ENCODE data around the gene STMN1. TPM values are rescaled to one million over a fixed set of nuclear protein-coding genes. Genes with fewer than 3 reads are reported as not detected.
"Not testable (repeated sequence)": the region's sequence is repeated elsewhere in the genome, so short reads cannot be mapped to it uniquely, and the experiment has no call there.

STMN1 gene
- total RNA-seq: 1,181 TPM

GRCh38 chr1:25905680-25906643 is at the start of gene STMN1:
Gene STMN1 (minus strand): TSS chr1:25906419. CDS start chr1:25904676, 1,743 bp downstream.
- FAIRE-seq (no peak), DNase-seq (ENCODE audit: low spot score in 2 of 2) (peak; percentile 87 to 89)

- no peak for FAIRE-seq
- no peak for DNase-seq (ENCODE audit: low spot score in 2 of 2)
Observed at GRCh38 chr1:25955553-25955952, 49.3 kb upstream of the STMN1 start.

- no peak for FAIRE-seq
- DNase-seq (ENCODE audit: low spot score in 2 of 2): no peak
Observed at GRCh38 chr1:25954282-25954938, 48.2 kb upstream of the STMN1 start.

GRCh38 chr1:25952841-25953401 is 46.7 kb upstream of the STMN1 start:
- DNase-seq (ENCODE audit: low spot score in 2 of 2) (no peak), FAIRE-seq (no peak)

DNA sequence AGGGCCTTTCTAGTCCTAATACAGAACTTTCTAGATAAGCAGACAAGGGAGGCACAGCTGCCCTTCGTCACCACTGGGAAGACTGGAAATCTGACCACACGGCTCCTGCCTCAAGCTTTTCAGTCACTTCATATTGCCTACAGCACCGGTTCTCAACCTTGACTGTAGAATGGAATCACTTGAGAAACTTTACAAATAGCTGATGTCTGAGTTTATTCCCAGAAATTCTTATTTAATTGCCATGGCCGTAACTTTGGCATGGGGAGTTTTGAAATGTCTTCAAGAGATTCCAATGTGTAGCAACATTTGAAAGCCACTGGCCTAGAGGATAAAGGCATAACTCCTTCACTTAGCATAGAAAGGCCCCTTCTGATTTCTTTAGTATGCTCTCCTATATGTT is 42.4 kb upstream of the STMN1 start:
- no peak for FAIRE-seq
- DNase-seq (ENCODE audit: low spot score in 2 of 2): no peak

GRCh38 chr1:25947027-25947426 is 40.8 kb upstream of the STMN1 start:
- FAIRE-seq (no peak), DNase-seq (ENCODE audit: low spot score in 2 of 2) (no peak)

DNA sequence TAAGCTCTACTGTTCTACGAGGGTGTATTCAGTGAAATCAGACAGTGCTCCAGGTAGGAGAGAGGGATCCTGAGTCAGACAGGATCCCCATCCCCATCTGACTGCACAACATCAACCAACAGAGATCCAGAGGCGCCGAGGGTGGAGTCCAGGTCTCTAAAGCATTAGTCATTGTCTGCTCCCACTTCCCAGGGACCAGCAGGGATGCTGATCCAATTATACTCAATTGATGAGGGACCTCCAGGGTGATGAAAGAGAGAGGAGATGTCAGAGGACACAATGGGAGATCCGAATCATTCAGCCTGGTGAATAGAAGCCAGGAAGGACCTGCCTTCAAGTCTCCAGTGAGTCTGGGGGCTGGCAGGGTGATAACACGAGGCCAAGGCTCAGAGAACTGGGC is 39.5 kb upstream of the STMN1 start:
- FAIRE-seq: no peak
- DNase-seq (ENCODE audit: low spot score in 2 of 2): no peak

- FAIRE-seq (no peak), DNase-seq (ENCODE audit: low spot score in 2 of 2) (no peak)
Observed at GRCh38 chr1:25944986-25945385, 38.8 kb upstream of the STMN1 start.

- not testable (repeated sequence) for FAIRE-seq; DNase-seq (ENCODE audit: low spot score in 2 of 2)
Observed at GRCh38 chr1:25943511-25943910, 37.3 kb upstream of the STMN1 start.

- no peak for FAIRE-seq
Observed at GRCh38 chr1:25936947-25937346, 30.7 kb upstream of the STMN1 start.

DNA sequence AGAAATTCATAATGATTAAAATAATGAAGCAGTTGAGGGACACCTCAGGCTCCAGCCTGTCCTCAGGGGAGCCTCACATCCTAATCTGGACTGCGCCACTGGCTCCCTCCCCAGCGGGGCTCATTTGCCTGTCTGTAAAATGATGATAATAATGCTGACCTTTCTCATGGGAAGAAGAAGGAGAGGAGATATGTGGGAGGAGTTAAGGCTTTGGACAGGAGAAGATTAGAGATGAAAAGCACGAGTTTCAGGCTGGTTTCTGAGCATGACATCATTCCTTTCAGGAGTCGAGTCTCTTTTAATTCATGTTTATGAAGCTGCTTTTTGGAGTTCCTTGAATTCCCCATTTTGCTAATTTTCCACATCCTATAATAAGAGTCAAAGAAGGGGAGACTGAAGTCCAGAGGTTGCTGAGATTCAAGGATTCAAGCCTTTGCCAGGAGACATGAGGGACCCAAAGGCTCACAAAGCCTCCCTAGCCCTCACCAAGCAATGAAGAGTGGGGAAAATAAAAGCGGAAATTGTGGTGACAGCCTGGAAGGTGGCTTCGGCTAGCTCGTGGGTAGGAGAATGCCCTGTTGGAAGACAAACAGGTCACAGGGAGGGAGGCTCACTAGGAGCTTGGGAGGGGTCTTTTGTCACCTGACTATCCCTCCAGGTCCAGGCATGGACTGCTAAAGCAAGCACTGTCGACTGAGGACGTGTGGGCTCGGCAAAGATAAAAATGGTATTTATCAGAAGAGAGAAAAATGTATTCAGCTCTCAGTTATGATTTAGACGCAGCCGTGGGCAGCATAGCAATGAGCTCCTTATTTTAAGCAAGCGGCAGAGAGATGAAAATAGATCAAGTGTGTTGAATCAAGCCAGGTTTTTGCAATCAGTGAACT is 27.5 kb upstream of the STMN1 start:
- DNase-seq (ENCODE audit: low spot score in 2 of 2): no peak

More at GRCh38 chr1:25936947-25937346, 30.7 kb upstream of the STMN1 start:
- DNase-seq (ENCODE audit: low spot score in 2 of 2): no peak

DNA sequence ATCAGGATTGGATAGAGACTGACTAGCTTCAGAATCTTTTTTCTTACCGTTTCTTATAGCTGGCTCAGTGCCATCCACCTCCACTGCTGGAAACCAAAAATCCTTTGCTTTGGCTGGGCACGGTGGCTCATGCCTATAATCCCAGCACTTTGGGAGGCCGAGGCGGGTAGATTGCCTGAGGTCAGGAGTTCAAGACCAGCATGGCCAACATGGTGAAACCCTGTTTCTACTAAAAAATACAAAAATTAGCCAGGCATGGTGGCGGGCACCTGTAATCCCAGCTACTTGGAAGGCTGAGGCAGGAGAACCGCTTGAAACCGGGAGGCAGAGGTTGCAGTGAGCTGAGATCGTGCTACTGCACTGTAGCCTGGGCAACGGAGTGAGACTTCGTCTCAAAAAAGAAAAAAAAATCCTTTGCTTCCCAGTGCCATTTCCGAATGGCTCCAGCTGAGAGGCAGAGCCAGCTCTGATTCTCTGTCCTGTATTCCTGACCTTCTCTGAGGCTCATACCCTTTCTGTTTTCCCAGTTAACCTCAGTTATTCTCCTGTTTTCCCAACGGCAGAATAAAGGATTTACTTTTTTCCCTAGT is 26.7 kb upstream of the STMN1 start:
- DNase-seq (ENCODE audit: low spot score in 2 of 2): not testable (repeated sequence)

More for the DNA sequence above, 27.5 kb upstream of the STMN1 start:
- FAIRE-seq: no peak

DNA sequence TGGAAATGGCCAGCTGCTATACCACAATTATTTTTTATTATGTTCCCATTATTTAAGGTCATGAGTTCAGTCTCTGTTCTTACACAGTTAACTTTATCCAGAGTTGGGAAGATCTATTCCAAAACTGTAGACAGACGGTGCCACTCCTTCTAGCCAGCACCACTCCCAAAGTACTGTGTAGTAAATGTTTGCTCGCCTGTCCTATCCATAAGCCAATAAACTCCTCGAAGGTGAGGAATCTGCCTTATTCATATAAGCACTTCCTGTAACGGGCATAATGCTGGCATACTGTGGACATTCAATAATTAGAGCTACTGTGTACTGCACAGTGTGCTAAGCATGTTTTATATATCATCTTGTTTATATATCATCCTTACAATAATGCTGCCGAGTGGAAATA is 26.1 kb upstream of the STMN1 start:
- DNase-seq (ENCODE audit: low spot score in 2 of 2) (no peak), FAIRE-seq (no peak)

More for the DNA sequence above, 26.7 kb upstream of the STMN1 start:
- not testable (repeated sequence) for FAIRE-seq

DNA sequence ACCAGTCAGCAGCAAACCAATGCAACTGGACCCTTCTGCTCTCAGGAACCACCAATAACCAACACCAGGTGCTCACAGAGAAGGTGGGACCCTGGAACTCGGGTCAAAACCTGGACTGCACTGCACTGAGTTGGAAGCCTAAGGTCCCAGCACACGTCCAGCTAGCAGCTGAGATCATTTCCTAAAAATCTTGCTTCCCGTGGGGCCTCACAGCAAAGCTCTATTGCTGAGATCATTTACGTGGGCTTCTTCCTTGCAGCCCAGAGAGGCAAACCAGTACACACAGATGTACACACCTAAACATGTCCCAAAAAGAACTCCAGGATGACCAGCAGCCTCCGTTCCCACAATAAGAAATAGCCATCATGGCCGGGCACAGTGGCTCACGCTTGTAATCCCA is 22.8 kb upstream of the STMN1 start:
- DNase-seq (ENCODE audit: low spot score in 2 of 2) (no peak), FAIRE-seq (no peak)

DNA sequence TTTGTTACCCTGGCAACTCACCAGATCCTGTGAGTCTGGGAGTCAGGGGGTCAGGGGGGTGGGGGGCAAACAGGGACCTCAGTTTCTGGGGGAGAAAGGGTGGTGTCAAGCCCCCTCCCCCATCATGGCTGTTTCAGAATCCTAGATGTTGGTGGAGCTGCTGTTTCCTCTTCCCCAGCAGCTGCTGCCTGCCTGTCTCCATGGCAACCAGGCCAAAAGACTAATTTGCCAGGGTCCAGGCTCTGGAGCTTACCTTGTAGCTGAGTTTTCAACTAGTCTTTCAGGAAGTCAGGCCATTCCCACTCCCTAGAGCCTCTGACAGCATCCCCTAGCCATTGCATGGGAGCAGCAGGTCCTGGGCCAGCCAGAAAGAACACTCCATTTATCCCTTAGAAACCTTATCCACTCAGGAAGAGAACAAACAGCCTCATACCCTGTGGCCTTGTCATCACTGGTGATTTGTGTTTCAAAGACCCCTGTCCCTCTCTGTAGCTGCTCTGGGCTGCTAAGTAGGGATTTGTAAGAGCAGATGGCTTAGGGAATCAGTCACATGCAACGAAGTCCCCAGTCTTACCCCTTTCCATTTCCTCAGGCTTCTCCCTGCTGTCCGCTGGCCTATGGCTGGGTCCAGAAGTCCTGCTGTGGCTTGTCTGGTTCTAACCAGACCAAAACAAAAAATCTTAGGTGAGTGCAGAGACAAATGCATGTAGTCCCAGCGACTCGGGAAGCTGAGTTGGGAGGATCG is 21.5 kb upstream of the STMN1 start:
- FAIRE-seq (no peak), DNase-seq (ENCODE audit: low spot score in 2 of 2) (no peak)

- FAIRE-seq: no peak
Observed at GRCh38 chr1:25926731-25927496, 20.7 kb upstream of the STMN1 start.

DNA sequence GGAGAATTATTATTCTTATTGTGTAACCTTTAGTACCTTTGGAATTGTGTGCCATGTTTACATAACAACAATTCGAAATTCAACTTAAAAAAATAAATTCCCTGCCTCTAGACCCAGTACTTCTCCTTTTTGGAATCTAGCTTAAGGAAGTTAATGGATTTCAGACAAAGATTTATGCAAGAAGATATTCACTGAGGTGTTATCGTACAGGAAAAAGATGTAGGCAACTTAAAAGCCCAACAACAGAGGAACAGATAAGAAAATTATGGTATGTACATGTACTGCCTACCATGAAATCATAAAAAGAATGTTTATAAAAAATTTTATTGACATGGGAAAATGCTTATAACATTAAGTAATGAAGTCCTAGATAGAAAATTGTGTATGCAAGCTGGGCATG is 18.2 kb upstream of the STMN1 start:
- no peak for FAIRE-seq
- DNase-seq (ENCODE audit: low spot score in 2 of 2): no peak

More at GRCh38 chr1:25926731-25927496, 20.7 kb upstream of the STMN1 start:
- DNase-seq (ENCODE audit: low spot score in 2 of 2): no peak

- DNase-seq (ENCODE audit: low spot score in 2 of 2) (no peak), FAIRE-seq (no peak)
Observed at GRCh38 chr1:25922971-25923552, 16.8 kb upstream of the STMN1 start.

Data from frontal cortex (tissue), 4 donors.